ENCODE measurements around the gene KSR2. TPM values are rescaled to one million over a fixed set of nuclear protein-coding genes. Genes with fewer than 3 reads are reported as not detected.

KSR2 gene
- total RNA-seq, 1 donor from 2014 or later = 2.0 TPM

DNA sequence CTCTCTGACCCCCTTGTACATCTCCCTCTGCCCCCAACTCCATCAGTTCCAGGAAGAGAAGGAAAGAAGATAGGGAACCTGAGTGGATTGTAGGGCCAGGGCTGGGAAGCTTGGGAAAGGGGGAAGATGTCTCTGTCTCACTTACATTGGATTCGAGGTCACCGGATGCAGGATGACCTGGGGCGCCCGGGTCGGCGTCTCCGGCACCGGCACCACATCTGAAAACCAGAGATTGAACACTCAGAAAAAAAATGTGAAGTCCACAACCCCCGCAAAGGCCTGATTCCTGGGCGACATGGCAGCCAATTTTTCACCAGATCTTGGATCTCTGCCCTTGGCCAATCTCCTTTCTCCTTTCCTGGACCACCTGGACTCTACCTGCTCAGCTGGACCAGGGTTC, 438.0 kb downstream of the KSR2 start:
- H3K27me3 Mint-ChIP-seq = peaks cover 44% of the 10 kb centered on the region
- no peak overlapping the region for H3K27ac Mint-ChIP-seq
- H3K4me1 Mint-ChIP-seq (ENCODE audit: unreplicated experiment) = peaks cover 6% of the 10 kb centered on the region

DNA sequence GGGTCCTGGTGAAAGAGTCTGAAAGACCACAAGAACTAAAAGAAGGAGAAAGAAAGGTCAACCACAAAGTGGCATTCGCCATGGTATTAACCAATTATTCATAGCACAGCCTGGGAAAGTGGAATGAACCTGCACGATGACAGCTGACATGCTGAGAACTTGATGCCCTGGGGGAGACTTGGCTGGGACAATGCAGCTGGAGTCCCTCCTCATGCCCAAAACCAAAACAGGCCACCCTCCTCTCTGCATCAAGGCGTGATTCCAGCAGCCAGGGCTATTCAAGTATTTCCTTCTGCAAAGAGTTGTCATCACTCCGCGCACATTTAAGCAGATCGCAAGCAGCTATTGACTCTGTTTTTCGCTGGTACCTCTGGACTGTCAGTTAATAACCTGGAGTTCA, 440.3 kb downstream of the KSR2 start:
- Mint-ChIP-seq H3K36me3 (peaks cover 3% of the 10 kb centered on the region), H3K4me3 (no peak overlapping the region), H3K9me3 (no peaks in the 10 kb centered on the region), H3K27ac (no peak overlapping the region), H3K27me3 (peaks cover 38% of the 10 kb centered on the region), H3K4me1 (ENCODE audit: unreplicated experiment) (peaks cover 9% of the 10 kb centered on the region)
- DNase-seq (ENCODE audit: extremely low spot score, unreplicated experiment) = no peak
- TF ChIP-seq, protein P1, sequence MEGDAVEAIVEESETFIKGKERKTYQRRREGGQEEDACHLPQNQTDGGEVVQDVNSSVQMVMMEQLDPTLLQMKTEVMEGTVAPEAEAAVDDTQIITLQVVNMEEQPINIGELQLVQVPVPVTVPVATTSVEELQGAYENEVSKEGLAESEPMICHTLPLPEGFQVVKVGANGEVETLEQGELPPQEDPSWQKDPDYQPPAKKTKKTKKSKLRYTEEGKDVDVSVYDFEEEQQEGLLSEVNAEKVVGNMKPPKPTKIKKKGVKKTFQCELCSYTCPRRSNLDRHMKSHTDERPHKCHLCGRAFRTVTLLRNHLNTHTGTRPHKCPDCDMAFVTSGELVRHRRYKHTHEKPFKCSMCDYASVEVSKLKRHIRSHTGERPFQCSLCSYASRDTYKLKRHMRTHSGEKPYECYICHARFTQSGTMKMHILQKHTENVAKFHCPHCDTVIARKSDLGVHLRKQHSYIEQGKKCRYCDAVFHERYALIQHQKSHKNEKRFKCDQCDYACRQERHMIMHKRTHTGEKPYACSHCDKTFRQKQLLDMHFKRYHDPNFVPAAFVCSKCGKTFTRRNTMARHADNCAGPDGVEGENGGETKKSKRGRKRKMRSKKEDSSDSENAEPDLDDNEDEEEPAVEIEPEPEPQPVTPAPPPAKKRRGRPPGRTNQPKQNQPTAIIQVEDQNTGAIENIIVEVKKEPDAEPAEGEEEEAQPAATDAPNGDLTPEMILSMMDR (conservative IDR thresholded peaks at IDR 0.05) = no peak

More for the DNA sequence above, 438.0 kb downstream of the KSR2 start:
- no peak overlapping the region for H3K4me3 Mint-ChIP-seq
- H3K9me3 Mint-ChIP-seq = no peaks in the 10 kb centered on the region
- H3K36me3 Mint-ChIP-seq = peaks cover 3% of the 10 kb centered on the region
- no peak for DNase-seq (ENCODE audit: extremely low spot score, unreplicated experiment)
- TF ChIP-seq, protein P1 (conservative IDR thresholded peaks at IDR 0.05) = no peak

DNA sequence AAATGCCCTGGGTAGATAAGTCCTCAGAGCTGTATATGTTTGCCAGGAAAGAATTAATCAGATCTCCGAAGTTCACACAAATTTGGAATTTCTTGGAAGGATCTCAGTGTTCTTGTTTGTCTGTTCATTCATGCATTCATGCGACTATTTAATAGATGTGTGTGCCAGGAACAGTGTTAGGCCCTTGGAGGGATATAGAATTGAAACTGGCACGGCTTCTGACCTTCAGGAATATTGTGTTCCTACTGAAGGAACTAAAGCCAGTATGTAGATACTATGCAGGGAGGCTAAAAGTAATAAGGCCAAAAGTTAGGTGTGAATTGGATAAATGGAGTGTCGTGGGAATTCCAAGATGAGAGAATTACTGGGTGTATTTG, 441.3 kb downstream of the KSR2 start:
- H3K36me3 Mint-ChIP-seq = peaks cover 7% of the 10 kb centered on the region
- TF ChIP-seq, protein P1 (conservative IDR thresholded peaks at IDR 0.05) = no peak
- H3K4me1 Mint-ChIP-seq (ENCODE audit: unreplicated experiment) = peaks cover 9% of the 10 kb centered on the region
- no peak overlapping the region for H3K27ac Mint-ChIP-seq
- no peaks in the 10 kb centered on the region for H3K9me3 Mint-ChIP-seq
- peaks cover 38% of the 10 kb centered on the region for H3K27me3 Mint-ChIP-seq
- no peak for DNase-seq (ENCODE audit: extremely low spot score, unreplicated experiment)
- H3K4me3 Mint-ChIP-seq = no peak overlapping the region

DNA sequence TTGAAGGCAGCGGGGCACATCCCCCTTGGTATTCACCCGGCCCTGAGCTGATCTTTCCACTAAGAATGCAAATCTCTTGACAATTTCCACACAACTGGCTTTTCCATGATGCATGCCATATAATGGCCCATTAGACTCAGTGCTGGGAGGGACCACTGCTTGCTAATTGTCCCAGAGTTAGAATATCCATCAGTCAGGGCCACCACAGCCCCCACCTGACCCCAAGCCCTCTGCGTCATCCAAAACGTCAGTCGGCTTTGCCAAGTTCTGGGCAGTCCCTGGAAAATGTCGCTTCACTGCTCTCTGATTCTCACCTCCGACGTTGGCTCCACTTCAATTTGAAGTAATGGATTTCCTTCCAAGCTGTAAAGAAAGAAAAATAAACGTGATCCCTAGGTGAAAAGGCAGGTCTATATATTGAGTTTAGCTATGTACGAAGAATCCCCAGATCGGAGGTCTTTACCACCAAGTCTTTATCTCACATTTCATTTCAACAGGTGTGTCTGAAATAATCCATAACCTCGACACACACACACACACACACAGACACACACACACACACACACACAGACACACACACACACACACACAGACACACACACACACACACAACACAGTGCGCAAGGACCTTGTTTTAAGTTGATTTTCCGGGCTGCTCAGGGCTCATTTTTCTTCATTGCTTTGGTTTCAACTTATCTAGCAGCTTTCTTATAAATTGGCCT, 441.9 kb downstream of the KSR2 start:
- TF ChIP-seq, protein P1 (conservative IDR thresholded peaks at IDR 0.05) = no peak
- Mint-ChIP-seq H3K4me1 (ENCODE audit: unreplicated experiment) (peaks cover 9% of the 10 kb centered on the region), H3K9me3 (no peaks in the 10 kb centered on the region), H3K27ac (no peak overlapping the region), H3K27me3 (peaks cover 38% of the 10 kb centered on the region), H3K4me3 (no peak overlapping the region), H3K36me3 (peaks cover 7% of the 10 kb centered on the region)
- no peak for DNase-seq (ENCODE audit: extremely low spot score, unreplicated experiment)

DNA sequence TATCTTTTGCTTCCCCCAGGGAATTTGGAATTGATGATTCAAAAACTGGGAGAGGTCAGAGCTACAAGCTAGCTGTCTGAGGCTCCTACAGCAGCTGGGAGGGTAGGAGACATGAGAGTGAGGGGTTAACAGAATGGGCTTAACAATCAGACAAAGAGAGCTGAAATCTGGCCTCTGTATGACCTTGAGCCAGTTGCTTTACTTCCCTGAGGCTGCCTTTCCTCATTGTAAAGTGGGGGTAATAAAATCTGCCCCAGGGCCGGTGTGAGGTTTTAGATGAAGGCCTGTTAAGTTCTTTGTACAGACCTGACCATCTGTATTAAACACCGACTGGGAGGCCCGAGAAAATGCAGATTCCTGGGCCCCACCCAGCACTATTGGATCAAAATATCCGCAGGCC, 443.0 kb downstream of the KSR2 start:
- H3K27ac Mint-ChIP-seq = no peak overlapping the region
- TF ChIP-seq, protein P1 (conservative IDR thresholded peaks at IDR 0.05) = no peak
- DNase-seq (ENCODE audit: extremely low spot score, unreplicated experiment) = no peak
- H3K4me3 Mint-ChIP-seq = no peak overlapping the region
- H3K36me3 Mint-ChIP-seq = peaks cover 7% of the 10 kb centered on the region
- H3K4me1 Mint-ChIP-seq (ENCODE audit: unreplicated experiment) = peaks cover 9% of the 10 kb centered on the region
- no peaks in the 10 kb centered on the region for H3K9me3 Mint-ChIP-seq
- H3K27me3 Mint-ChIP-seq = peaks cover 34% of the 10 kb centered on the region

Data from type B pancreatic cell (in vitro differentiated cells).